HG02938 (cell line): Measurements from ENCODE around the gene AUTS2.

Experiments used
- ATAC-seq: cut with Tn5 transposase; IDR thresholded peaks from one replicate; pipeline ENCODE4 v1.9.1; 2021; ENCODE audit warnings: mild to moderate bottlenecking, moderate library complexity; ENCODE audit not compliant: unreplicated experiment

Gene AUTS2

DNA sequence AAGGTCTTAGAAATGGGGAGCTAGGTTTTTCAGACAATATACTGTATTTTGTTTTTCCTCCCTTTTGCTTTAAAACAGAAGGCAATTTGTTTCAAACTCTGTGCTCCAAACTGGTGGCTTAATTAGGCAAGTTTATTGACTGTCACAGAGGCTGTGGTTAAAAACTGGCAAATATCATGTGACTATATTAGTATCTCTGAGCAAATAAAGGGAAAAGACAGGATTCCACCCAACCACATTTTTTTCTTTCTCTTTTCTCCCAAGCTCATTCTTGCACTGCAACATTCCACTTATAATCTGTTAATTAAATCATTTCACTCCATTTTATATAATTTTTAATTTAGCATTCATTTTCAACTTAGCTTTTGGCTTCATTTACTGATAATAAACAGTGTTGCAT, 615.8 kb downstream of the AUTS2 start:
- ATAC-seq = no peak

DNA sequence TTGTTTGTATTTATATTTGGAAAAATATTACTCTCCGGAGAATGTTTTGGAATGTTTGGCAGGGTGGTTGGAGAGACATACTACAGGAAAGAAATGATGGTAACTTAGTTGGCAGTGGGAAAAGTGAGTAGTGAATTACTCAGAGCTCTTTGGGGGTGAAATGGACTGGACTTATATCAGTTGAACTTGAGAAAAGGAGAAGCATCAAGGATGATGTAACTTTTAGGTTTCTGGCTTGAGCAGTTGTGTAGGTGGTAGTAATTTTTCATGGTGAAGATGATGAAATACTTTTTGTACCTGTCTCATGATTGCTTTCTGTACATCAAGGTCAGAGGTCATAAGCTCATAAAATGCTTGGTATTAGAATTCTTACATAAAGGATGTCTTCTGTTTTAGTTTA, 617.2 kb downstream of the AUTS2 start:
- ATAC-seq = no peak

DNA sequence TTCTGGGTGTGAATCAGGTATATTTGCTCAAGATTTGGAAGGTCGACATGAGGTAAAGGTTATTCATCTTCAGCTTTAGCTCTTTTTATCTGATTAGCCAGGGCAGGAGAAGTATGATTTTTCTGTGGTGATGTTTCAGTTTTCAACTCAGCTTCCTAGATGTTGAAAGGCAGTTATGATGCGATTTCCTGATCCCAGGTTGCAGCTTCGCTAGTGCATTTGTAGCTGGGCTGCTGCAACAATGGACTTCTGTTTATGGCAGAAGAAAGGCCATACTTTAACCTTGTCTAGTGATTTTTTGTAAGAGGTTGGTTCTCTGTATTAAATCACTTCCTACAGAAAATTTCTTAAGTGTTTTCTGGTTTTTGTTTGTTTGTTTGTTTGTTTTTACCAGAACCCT, 619.3 kb downstream of the AUTS2 start:
- no peak for ATAC-seq

DNA sequence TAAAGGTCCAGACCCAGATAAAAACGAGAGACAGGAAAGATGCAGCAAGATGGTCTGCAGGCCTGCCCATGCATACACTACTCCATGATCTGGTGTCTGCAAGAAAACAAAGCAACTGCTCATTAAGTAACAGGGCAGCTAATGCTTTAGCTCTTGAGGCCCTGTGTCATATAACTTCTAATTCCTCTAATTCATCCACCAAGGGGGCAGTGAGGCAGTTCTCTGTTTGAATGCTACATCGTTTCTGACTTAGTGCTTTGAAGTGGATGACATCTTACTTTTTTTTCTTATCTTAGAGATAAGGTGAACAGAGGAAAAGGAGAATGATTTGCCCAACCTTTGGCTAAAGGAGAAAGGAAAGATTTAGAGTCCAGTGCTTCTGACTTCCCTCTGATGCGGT, 619.7 kb downstream of the AUTS2 start:
- no peak for ATAC-seq

DNA sequence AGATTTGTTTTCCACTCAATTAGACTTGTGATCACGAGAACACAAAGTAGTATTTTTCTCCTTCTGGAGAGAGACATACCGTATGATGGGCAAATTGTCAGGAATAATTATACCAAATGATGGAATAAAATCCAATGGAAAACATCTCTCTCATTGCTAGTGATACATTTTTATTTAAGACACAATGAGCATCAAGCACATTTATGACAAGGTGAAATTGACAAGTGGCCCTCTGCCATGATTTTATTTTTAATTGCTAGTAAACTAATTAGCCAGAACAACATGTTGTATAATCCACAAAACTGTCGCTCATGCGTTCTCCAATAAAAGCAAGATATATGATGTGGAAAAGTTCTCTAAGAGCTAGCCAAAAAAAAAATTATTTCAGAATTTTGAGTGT, 620.8 kb downstream of the AUTS2 start:
- no peak for ATAC-seq

DNA sequence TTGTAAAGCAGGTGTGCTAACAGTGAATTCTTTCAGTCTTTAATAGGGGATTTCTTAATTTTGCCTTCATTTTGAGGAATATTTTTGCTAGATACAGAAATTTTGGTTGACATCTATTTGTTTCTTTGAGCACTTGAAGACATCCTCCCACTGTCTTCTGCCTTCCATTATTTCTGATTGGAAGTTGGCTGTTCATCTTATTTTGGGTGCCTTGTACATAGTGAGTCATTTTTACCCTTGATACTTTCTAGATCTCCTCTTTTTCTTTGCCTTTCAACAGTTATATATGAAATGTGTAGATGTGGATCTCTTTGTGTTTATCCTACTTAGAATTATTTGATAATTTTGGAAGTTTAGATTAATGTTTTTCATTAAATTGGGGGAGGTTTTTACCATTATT, 631.0 kb downstream of the AUTS2 start:
- no peak for ATAC-seq

DNA sequence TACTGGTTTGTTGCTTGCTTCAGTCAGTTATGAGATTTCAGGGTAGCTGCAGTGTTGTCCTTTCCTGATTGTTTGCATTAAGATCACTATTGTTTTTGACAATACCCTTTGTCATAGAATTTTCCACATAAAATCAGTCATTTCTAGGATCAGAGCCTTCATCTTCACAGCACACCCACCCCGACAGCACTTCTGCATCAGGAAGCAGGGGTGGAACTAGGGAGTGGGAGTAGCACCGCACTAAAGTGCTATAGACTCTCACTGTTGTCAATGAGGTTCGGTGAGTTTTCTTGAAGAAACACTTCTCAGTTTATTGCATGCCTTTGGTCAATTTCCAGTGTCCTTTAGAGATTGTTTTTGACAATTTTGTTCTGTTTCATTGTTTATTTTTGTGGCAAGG, 632.5 kb downstream of the AUTS2 start:
- no peak for ATAC-seq

DNA sequence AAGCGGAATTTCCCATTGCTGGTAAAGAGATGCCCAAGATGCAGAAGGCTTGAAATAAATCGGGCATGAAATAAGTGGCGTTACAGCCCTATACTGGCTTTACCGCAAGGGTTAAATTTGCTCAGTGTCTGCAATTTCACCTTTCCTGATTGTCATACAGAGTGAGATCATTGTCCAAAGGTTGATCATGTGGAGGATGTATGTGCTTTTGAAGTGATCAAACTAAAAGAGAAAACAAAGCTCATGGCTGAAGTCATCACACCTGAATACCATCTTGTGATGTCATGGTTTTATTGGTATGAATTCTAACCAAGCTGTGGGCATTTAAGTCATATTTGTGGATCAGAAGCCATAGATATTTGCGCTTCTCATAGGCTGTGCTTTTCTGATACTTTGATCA, 635.5 kb downstream of the AUTS2 start:
- no peak for ATAC-seq

DNA sequence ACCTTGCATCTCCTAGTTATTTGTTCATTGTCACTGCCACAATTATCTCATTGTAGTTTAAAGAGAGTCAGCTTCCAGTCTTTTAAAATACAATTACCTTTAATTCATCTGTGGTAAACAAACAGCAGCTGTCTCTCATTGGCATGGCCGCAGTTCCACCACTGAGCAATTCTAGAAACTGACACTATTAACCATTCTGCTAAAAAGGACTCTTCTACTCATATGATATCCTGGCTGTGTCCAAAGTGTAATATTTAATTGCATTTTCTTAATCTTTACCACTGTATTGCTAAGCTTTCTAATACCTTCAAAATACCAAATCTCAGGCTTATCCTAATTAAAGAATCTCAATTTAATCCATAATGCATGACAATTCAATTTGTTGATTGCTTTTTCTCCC, 639.0 kb downstream of the AUTS2 start:
- no peak for ATAC-seq

DNA sequence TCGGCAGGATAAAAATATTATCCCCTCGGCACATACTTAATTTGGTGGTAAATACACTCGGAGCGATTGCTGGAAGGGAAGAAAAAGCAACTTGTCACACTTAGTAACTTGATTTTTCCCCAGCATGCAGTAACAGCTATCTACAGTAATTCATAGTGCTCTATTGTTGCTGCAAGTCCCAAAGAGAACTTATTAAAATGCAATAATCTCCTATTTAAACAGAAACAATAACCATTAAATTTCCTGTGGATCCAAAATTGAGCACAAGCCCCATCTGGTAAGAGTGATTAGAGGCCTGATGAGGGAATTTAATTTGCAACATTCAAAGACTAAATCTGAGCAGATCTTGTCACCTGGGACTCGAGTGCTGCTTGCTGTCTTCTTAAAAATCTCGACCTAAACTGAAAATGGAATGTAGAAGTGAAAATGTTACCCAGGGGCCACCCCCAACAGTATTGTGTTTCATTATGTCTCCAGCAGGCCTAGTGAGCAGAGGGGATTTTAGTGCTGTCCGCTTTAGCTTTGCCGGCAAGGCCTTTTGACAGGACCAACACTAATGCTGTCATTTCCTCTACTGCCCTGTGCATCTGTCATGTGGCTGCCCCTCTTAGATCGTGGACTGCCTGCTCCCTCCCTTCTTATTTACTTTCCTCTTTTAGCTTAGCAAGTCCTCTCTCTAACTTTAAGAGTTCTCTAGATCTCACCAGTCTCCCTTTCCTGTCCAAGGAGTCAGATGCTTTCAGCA, 639.7 kb downstream of the AUTS2 start:
- ATAC-seq = peak; percentile 99

DNA sequence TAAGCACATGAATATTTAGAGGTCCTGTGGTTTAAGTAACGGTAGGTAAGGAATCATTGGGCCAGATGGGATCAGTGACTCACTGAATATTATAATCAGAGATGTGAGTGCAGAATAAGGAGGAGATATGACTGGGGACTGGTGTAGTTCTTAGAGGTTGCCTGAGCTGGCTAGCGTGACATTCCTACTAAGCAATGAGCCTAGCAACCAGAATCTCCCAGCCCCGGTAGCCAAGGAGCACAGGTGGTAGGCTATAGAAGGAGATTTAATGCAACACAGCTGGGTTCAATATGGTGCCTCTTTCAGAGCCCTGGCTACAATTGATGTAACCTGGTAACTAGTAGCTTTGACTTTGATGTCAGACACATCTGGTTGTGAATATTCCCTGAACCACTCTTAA, 641.6 kb downstream of the AUTS2 start:
- ATAC-seq = no peak

DNA sequence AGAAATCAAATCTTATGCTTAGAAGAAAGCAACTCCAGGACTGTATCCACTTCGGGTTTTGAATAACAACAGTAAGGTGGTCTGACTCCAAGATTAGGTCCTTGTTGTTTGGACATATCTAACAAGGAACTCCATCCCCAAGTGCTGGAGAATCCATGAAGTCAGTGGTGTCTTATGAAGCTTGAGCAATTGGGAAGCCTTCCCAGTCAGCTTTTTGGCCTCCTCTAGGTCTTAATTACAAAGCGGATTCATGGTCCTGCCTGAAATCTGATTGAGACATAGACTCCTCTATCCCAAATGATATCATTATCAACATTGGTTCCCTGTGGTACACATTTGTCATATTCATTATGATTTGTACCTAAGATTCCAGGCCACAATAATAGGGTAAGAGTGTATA, 642.6 kb downstream of the AUTS2 start:
- ATAC-seq = no peak

DNA sequence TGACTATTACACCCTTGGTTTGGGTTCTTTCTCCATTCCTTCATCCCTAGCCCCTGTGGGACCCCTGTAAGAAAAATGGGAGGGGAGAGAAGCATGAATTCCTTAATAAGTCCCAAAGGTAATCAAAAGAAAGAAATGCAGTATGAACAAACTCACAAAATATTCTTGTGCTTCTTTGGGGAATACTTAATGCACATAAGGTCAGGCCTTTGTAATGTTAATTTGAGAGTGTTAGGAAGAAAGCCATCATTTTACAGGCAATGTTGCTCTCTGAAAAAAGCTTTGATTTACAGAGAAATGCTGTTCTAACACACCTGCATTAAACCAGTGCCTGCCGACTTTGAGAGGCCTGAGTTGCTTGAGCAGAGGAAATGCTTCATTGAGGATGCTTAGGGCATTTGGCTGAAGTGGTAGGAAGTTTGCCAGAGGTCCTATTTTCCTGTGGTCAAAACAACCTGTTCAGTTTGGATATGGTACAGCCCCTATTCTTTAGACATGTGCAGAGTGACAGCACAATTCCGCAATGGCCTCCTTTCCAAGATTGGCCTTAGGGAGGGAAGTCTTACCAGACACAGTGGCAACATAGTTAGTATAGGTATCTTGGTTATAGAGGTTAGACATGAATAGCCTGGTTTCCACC, 643.4 kb downstream of the AUTS2 start:
- ATAC-seq = no peak

DNA sequence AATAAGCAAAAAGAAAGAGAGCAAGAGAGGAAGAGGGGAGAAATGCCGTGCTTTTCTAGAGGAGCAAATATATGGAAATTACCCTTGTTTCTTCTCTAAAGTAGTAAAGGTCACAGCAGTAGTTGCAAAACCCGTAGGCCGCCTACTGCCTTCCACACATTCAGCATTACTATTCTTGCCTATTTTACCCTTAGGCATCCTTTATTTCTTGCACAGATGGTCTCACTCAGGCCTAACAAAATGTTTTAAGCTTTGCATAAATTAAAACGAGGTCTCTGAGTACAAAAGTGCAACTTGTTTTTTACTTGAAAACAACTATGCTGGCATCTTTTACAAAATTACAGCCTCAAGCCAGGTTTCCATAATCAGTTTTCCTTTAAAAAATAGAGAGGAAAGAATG, 644.6 kb downstream of the AUTS2 start:
- ATAC-seq = no peak

DNA sequence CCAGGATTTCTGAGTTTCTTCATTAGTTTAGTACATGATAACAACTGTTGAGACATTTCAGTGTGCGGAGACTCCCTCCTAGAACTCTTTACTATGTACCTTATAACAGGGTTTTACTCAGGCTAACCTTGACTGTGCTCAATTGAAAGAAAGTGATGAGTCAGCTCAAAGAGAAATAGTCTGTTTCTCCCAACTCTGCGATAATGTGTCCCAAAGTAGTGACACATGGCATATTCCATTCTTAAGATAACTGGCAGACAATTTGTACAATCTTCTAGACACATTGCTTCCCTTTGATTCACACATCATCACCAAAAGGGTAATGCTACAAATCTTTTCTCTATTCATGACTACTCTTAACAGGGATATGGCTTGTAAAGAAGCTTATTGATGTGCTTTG, 645.2 kb downstream of the AUTS2 start:
- no peak for ATAC-seq

DNA sequence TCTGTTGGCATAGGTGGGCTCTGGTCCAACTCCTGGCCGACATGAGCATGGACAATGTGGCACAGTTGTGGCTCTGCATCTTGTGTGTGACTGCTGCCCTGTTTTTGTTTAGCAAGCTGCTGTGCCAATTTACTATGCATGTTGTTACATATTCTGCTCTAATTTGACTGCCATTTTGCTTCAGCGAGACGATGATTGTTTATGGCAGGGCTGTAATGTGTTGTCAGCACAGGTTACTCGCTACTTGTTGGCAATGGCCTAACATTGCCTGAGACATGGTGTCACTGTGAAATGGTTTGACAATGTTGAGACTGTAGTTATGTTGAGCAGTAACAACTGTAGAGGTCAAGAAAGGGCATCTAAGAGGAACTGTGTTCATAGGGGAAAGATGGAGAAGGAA, 659.6 kb downstream of the AUTS2 start:
- ATAC-seq = no peak

DNA sequence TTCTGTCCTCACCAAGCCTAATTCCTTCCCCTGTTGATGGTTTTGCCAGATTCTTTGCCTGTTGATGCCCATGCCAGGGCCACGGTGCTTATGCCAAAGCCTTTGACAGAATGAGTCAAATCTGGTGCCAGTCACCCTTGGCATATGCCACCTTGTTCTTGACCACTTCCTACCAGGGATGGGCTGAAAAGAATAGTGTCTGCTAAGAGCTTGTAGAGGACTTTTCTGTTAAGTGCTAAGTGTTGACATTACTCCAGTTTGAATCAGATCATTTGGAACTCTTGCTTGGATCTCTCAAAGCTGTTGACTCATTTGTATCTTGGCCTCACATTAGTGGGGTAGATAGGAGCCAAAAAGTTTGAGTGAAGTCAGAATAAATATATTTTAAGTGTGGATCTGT, 661.2 kb downstream of the AUTS2 start:
- ATAC-seq = no peak

DNA sequence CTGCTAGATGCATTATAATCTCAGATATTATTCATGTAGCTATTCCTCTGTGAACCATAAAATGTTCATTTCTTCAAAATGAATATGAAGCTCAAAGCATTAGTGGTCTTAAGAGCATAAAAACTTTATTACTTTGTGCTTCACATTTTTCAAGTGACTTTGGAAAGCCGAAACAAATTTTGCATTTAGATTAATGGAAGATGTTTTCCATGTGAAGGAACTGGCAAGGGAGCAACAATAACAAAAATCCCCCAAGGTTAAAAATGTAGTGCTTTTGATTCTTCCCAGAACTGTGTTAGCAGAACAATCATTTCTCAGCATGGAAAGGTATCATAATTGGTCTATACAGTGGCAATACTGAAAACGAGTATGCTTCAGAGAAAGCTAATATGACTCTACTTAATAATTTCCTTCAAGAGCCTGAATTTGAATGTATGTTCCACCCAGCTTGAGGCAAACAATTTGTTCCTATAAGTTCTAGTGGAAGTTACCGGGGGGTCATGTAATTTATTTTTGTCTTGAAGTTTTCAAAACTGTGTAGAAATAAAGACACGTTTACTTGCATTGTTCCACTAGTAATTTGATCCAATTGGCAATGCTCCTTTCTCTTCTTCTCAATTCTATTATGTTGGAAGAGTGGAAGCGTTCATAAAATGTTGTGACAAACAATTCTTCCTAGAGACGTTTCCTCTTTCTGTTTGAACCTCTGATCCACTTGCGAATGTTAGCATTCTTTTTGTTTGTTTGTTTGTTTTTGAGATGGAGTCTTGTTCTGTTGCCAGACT, 665.4 kb downstream of the AUTS2 start:
- ATAC-seq = no peak

DNA sequence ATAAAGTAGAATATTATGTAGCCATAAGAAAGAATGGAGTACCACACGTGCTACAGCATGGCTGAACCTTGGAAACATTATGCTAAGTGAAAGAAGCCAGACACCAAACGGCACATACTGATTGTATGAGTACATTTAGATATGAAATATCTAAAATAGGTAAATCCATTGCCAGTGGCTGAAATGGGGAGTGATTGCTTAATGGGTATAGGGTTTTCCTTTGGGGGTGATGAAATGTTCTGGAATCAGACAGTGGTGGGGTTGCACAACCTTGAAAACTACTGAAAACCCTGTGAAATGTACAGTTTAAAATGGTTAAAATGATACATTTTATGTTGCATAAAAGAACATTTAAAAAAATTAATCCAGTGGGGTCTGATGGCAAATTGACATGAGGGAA, 667.9 kb downstream of the AUTS2 start:
- ATAC-seq = no peak

DNA sequence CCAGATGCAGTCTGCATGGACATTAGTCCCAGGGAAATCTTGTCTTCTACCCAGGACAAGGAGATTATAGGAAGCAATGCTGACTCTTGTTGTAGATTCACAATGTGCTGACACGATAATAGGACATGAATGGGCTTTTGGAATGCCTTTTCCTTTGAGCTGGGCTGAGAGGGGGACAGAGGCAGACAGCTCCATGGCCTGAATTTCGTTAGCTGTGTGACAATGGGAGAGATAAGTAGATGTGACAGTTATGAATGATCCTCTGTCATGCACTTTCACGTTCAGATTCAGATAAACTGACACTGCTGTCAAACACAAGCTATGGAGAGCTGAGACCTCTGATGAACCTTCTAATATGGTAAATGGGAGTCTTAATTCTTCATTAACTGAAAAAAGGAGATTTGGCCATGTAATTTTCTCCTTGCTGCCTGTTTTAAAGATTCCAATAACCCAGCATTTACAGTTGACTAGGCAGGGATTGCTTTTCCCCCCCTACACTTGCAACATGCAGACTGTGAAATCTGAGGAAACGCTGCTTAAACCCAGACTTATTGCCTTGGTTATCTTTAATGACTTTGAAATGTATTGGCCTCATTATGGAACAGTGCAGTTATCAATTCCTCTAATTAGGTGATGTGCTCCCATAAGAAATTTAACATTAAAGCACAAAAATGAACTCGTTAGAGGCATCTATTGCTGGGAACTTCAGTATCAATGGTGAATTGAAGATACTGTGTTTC, 669.3 kb downstream of the AUTS2 start:
- ATAC-seq = no peak

DNA sequence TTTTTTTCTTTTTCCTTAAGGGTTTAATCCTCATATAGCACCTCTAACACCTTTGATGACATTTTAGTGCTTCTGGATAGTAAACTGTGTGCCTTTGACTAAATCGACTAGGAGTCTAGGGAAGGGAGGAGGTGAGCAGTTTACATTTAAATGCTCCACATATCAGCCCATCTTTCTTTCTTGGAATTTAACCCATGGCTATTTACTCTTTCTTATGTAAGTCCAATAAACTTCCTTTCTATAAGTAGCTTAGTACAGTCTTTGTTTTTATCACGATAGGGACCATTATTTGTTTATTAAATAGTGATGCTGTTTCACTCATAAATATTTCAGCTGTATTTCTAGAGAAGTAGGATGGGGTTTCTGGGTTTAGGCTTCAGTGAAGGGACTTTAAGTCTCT, 669.9 kb downstream of the AUTS2 start:
- no peak for ATAC-seq
